GM19240 (cell line): Measurements from ENCODE around the gene OSBPL2.

Source experiments
- DNase-seq: peaks from one replicate; pipeline ENCODE4 v3.0.0; 2011; ENCODE audit warnings: low spot score; ENCODE audit not compliant: insufficient read length

Gene OSBPL2

GRCh38 chr20:62220666-62221568, 17.4 kb upstream of the OSBPL2 start:
- no peak for DNase-seq

GRCh38 chr20:62222266-62222850, 16.0 kb upstream of the OSBPL2 start:
- no peak for DNase-seq

- DNase-seq, result no peak
Observed at GRCh38 chr20:62222972-62223371, 15.3 kb upstream of the OSBPL2 start.

- no peak for DNase-seq
Observed at GRCh38 chr20:62223571-62223970, 14.8 kb upstream of the OSBPL2 start.

- DNase-seq, result no peak
Observed at GRCh38 chr20:62224113-62224855, 14.0 kb upstream of the OSBPL2 start.

- no peak for DNase-seq
Observed at GRCh38 chr20:62225026-62225425, 13.3 kb upstream of the OSBPL2 start.

- no peak for DNase-seq
Observed at GRCh38 chr20:62225820-62226635, 12.3 kb upstream of the OSBPL2 start.

- DNase-seq, result no peak
Observed at GRCh38 chr20:62226707-62227590, 11.4 kb upstream of the OSBPL2 start.

- no peak for DNase-seq
Observed at GRCh38 chr20:62227591-62227976, 10.7 kb upstream of the OSBPL2 start.

GRCh38 chr20:62227977-62228958, 10.1 kb upstream of the OSBPL2 start:
- DNase-seq, result no peak

GRCh38 chr20:62228982-62229545, 9.3 kb upstream of the OSBPL2 start:
- no peak for DNase-seq

- DNase-seq, result no peak
Observed at GRCh38 chr20:62229667-62230066, 8.7 kb upstream of the OSBPL2 start.

GRCh38 chr20:62230276-62230675, 8.0 kb upstream of the OSBPL2 start:
- no peak for DNase-seq

- no peak for DNase-seq
Observed at GRCh38 chr20:62230696-62231095, 7.6 kb upstream of the OSBPL2 start.

- no peak for DNase-seq
Observed at GRCh38 chr20:62231292-62231691, 7.0 kb upstream of the OSBPL2 start.

- DNase-seq, result no peak
Observed at GRCh38 chr20:62232194-62232593, 6.1 kb upstream of the OSBPL2 start.

GRCh38 chr20:62232770-62233645, 5.3 kb upstream of the OSBPL2 start:
- DNase-seq, result no peak

- no peak for DNase-seq
Observed at GRCh38 chr20:62233684-62234083, 4.6 kb upstream of the OSBPL2 start.
